Measurements from ENCODE around the gene MAP3K4.

The MAP3K4 gene

DNA sequence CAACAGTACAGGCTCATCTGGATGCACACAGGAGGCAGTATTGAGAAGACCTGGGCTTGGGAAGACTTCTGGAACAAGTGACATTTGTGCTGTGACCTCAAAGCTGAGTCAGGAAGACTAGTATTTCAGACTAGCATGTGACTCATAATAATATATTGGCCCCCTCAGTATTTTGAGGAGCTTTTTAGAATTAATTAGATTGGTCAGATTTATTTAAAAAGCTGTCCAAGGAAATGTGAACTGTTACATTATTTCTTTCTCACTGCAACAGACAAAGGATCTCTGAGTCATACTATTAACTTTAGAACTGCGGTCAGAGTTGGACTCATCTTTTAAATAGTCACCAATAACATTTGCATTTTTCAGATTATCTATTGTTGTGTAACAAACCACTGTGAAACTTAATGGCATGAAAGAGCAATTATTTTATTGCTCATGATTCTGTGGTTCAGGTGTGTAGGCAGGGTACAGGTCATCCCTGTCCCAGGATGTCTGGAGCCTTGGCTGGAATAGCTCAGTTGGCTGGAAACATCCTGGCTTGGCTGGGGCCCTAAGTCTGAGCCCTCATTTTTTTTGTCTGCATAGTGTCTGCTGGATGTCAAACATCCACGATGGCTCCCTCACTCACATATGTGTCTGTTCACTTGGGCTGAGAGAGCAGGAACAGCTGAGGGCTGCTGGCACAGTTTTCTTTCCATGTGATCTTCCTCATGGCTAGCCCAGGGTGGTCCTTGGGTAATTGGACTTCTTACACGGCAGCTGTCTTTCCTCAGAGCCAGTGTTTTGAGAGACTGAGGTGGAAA, 46.9 kb downstream of the MAP3K4 start:
- DNase-seq: no peak

DNA sequence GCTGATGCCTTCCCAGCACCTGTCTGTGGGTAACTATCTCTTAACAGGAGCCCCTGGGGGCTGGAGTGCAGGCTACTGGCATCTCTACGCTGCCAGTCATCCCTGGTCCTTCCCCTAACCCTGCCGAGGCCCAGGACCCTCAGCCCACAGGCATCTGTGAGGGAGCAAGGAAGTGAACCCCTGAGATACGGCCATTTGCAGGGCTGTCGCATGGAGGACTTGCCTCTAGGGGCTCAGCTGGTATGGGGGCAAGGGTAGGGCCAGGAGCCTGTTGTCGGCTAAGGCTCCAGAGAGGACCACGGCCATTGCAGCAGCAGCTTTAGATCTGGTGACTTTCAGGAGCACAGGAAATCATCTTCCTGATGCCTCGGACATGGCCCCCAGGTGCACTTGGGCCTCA, 49.7 kb downstream of the MAP3K4 start:
- DNase-seq: no peak

DNA sequence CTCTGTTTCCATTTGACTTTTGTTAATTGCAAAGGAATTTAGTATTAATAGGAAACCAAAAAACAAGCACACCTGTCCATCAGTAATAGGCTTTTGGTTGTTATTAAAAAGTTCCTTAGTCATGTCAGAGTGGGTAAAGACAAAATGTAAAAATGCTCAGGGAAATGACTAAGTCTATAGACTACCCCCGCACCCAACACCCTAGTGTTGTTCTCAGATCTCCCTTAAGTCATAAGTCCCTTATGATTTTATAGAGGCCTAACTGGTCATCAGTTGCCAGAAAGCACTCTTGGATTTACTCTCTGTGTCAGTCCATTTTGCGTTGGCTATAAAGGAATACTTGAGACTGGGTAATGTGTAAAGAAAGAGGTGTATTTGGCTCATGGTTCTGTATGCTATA, 52.8 kb downstream of the MAP3K4 start:
- DNase-seq: no peak

DNA sequence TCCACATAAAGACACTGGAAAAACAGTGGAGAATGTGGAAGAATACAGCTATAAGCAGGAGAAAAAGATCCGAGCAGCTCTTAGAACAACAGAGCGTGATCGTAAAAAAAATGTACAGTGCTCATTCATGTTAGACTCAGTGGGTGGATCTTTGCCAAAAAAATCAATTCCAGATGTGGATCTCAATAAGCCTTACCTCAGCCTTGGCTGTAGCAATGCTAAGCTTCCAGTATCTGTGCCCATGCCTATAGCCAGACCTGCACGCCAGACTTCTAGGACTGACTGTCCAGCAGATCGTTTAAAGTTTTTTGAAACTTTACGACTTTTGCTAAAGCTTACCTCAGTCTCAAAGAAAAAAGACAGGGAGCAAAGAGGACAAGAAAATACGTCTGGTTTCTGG, 57.1 kb downstream of the MAP3K4 start:
- no peak for DNase-seq

DNA sequence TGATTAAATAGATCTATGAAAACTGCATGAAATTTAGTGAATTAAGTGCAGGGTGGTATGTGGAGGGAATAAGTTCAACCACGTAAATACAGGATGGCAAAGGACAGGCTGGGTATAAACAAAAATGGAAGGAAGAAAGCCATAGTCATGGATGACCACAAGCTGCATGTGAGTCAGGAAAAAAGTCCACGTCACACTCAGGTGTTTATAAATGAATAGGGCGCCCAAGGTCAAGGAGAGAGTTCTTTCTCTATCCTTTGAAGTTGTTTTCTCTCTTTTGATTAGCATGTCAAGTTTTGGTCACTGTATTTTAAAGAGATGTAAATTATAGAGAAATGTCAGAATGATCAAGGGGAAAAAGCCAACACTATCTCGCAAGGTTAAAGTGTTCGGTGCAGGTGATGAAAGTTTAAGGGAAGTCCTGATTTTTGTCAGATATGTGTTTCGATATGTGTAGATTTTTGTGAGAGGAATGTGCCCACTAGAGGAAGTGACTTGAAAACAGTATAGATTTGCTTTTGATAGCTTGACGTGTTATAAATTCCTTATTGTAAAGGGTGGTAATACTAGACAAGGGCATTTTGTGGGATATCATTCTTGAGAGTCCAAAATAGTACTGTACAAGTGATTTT, 58.7 kb downstream of the MAP3K4 start:
- no peak for DNase-seq

DNA sequence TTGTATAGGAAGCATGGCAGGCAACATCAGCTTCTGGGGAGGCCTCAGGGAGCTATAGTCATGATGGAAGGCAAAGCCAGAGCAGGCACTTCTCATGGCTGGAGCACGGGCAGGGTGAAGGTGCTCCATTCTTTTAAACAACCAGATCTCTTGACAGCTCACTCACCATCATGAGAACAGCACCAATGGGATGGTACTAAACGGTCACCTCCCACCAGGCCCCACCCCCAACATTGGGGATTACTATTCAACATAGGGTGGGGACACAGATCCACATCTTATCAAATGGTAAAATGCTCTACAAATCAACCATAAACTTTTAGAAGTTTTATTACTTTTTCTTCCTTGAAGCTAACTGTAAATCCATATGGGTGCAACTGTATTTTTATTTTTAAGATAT, 61.5 kb downstream of the MAP3K4 start:
- no peak for DNase-seq

DNA sequence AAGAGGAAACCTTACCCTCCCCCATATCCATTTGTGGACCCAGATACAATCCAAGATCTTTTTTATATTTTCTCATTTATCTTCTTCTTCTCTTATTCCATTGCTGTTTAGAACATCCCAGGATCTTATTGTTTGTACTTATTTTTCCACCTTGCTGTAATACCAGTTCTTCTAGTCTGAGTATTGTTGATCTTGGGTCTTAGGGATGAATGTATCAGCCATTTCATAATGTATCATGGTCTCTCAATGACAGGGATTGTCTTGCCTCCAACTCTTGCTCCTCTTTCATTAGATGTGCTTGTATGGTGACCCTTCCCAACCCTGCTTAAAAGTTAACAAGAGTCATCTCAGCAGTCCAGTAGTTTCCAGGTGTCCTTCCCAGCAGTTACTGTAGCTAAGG, 63.3 kb downstream of the MAP3K4 start:
- no peak for DNase-seq

DNA sequence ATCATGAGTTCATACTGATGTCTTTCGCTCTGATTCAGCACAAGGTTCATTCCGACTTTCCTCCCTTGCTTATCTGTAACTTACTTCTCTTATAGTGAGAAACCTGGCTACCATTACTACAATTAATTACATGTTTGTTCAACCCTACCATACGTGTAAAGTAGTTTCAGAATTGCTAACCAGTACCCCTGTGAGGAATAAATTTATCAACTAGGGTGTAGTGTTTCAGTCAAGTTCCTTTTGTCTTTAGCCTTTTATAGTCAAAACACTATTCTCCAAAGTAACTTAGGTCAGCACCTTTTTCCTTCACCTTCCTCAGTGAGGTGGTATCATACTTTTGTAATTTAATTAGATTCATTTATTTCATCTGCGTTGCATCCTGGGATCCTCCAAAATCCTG, 64.9 kb downstream of the MAP3K4 start:
- peak in 1 of 3 experiments; percentile 41 for DNase-seq

DNA sequence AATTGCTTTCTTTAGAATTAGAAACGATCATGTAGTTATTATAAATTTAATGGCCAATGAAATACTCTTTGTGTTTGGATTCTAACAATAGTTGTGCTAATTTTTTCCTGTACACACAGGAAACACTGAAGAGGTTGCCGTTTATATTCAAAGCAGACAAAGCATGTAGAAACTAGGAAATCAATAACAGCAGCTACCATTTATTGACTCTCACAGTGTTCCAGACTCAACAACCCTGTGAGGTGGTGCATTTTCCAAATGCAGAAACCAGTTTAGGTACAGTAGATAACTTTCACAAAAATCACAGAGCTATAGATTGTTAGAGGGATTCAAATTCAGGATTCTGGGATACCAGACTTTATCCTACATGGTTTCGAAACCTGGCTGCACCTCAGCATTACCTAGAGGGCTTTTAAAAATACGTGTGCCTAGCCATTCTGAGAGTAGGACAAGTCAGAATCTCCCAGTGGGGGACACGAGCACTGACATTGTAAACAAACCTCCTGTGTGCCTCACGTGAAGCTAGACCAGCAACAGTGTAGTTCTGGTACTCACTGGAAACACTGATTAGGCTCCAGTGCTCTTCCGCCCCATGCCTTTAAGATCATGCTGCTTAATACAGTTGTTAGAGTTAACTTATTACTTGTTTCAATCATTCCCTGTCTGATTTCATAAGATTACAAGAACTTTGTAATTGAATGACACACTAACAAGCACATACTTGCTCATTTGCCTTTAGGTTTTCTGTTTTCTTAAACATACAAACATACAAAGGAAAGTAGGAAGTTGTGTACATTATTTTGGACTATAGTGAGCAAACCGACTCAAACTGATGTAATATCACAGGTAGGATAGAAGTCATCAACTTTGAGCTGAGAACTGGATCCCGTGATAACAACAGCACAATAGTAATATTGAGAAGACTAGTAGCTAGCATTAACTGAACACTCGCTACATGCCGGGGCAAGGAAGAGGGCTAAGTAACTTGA, 65.8 kb downstream of the MAP3K4 start:
- peak in 2 of 3 experiments; percentile 70 to 86 for DNase-seq

DNA sequence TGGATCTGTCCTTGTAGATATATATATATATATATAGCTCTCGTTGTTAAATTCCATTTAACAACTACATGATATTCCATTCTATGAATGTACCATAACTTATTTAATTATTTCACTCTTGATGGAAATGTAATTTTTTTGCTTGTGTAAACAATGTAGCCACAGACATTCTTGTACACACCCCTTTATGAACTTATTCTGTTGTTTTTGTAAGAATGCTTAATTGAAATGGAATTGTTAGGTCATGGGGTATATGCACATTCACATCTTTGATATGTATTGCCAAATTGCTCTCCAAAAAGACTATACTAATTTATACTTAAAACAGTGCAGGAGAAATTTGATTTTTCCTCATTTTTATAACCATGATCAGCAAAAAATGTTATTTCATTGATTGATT, 67.2 kb downstream of the MAP3K4 start:
- no peak for DNase-seq

DNA sequence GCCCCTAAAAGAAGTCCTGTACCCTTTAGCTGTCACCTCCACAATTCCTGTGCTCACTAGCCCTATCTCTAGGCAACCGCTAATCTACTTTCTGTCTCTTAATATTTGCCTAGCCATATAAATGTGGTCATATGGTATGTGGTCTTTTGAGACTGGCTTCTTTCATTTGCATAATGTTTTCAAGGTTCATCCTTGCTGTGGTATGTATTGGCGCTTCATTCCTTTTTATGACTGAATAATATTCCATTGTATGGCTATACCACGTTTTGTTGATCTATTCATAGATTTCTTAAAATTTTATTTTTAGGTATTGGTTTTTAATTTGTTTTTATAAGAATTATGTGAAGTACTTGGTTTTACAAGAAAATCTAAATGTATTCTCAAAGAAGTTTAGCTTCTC, 70.0 kb downstream of the MAP3K4 start:
- DNase-seq: no peak

DNA sequence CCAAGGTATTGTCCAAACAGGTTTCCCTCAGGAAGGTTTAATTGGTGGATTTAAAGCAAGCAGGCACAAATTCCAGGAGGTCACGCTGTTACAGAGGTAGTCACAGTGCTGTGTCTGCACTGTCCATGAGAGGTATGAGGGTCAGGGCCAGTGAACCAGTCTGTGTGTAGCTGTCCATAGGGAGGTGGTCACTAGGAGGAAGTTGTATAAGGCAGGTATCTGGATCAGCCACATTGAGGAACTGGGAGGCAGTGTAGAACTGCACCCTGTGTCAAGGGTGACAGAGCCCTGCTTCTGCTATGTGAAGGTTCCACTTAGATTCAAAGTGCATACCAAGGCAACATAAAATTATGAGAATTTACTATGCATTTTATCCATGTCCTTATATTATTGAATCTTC, 73.3 kb downstream of the MAP3K4 start:
- no peak for DNase-seq

DNA sequence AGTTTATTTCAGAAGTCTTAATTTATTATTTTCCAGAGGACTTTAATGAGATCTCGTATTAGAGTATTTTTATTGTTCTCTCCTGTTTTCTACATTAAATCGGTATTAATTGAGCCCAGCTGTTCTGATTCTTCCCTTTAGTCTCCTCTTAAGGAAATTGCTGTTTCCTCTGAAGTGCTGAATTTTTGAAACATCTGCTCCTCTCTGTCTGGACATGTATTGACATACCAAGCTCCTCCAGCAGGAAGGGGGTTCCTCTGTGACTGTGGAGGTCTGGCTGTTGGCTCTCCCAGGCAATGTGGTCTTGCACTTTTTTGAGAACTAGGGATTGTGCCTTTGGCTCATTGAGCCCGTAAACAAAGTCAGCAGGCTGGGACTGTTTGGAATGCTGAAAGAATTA, 74.9 kb downstream of the MAP3K4 start:
- peak in 1 of 3 experiments; percentile 11 for DNase-seq

DNA sequence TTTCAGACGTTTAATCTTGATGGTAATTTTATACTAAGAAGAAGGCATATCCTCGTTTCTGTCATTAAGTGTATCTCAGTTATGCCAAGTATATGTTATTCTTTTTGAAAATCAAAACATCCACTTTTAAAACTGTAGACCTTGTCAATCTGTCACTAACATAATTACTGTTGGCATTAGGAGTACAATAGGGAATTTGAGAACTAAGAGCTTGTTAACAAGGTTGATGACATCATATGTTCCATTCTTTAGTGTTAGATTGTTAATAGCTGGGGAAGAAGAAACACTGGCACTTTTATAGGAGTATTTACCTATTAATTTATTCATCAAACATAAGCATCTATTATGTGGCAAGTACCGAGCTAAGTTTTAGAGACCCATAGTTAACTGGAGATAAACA, 76.2 kb downstream of the MAP3K4 start:
- peak in 1 of 3 experiments; percentile 88 for DNase-seq

DNA sequence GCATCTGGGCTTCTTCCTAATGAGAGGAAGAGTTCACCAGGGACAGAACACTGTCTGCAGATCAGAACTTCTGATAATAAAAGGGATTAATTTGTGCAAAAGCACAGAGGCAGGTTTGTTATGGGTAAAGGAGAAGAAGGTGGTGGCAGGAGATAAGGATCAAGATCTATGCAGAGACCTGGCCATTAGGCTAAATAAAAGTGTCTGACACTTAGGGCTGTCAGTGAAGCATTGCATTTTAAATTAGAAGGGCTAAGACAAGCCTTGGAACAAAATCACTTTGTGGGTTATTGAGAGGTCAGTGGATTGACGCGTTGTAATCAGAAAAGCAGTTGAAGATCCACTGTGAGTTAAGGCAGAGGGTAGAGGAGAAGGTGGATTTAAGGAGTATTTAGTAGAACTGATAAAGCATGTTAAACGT, 76.8 kb downstream of the MAP3K4 start:
- peak in 2 of 3 experiments; percentile 0 to 71 for DNase-seq

DNA sequence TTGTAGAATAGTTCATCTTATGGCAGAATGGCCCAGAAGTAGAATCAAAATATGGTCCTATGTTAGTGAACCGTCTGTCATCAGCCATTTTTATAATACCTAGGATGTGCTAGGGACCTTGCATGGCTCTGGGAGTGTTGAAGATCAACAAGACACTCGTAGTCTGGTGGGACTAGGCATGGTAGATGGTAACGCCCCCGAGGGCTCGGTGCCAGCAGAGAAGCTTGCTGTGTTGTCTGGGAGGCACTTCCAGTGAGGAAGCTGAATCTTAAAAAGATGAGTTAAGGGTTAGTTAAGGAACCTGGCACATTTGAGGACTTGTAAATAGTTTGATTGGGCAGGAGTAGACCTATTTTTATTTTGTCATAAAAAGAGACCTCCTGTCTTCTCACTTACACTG, 82.4 kb downstream of the MAP3K4 start:
- DNase-seq: no peak

DNA sequence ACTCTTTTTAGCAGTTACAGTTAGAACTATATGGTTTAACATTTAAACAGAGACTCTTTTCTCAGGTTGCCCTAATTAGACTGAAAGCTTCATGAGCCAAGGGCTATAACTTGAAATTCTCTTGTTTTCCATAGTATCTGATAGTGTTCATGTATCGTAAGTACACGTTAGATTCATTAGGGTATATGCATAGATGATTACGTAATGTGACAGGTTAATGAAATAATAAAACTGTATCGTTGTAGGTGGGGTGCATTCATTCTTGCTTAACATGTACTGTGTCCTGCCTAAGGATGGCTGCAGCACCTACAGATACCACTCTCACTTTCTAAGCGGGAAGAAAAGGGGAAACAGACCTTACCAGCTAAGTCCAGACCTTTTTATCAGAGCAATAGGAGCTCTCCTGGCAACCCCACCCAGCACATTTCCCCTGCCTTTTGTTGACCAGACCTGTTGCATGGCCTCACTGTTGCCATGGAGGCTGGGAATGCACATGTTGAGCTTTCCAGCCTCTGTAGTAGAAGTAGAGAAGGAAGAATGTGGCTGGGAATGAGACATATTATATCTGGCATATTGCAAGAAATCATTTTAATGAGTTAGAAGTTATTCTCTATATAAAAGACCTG, 83.0 kb downstream of the MAP3K4 start:
- DNase-seq: peak in 1 of 3 experiments; percentile 12

DNA sequence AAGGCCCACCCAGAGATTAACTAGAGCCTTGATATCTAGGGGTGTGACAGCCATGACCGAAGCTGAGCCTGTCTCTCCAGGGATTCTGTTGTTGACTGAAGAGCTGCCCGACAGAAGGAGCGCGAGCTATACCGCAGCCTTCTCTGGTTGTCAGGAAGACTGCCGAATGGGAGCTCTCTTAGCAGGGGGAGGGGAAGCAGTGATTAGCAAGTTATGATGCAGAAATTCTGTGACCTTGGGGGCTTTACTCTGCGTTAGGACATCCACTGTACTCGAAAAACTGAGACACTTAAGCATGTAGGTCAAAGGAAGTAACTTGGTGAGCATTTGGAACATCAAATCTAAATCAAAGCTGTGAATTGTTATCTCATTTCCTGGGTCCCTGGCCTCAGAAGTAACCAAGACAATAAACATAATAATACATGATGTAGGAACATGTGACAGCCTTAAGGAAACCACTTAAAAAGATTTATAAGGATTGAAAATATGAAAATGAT, 84.7 kb downstream of the MAP3K4 start:
- DNase-seq: peak in 1 of 3 experiments; percentile 11

DNA sequence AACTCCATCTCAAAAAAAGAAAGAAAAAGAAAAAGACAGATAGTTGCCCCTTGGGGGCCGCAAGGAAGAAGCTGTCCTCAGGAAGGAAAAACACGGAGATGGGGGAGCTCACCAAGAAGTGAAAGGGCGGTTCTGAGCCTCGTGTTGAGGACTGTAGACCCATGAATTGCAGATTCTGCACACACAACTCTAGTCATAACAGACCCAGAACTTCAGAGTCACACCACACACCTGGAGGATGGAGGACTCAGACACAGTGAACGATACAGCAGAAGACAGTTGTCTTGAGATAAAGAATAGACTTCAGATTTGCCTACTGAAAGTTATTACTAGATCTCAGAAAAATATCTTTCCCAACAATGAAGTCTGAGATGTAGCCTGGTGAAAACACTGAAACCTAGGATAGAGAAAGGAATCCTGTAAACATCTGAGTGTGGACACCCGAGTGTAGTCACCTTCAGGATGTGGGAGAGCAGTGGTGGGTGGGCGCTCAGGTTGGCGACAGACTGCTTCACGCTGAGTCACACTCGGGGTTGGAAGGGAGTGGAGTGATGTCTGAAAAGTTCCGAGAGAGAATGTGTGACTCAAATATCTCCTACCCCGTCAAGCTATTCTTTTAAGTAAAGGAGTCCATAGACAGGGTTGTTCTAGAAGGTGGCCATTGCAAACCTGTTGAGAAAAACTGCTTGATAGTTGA, 88.1 kb downstream of the MAP3K4 start:
- DNase-seq: no peak

DNA sequence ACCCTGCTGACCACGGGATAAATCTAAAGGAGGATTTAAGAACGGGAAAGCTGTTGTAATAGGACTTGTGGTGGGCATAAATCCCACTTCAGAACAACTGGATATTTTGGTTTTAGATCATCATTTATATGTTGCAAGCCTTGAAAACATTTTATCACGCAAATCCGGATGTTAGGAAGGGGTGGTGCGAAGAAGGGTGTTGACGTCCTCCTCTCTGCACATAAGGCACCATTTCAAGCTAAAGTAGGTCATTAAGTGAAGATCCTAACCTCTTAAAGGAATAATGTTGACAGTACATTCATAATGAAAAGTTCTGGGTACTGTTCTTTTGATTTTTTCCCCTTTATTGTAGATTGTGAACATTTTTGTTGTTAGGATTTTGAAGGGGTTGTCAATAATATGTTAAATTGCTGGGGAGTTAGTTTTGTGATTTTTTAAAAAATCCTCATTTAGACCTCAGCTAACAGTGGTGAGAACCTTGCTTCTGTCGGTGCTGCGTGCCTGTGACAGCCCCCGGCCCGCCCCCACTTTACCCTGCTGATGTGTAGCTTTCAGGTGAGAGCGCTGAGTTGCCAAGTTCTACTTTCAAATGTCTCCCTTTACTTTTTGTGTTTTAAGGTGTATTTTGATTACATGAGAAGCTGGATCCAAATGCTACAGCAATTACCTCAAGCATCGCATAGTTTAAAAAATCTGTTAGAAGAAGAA, 88.8 kb downstream of the MAP3K4 start:
- no peak for DNase-seq

DNA sequence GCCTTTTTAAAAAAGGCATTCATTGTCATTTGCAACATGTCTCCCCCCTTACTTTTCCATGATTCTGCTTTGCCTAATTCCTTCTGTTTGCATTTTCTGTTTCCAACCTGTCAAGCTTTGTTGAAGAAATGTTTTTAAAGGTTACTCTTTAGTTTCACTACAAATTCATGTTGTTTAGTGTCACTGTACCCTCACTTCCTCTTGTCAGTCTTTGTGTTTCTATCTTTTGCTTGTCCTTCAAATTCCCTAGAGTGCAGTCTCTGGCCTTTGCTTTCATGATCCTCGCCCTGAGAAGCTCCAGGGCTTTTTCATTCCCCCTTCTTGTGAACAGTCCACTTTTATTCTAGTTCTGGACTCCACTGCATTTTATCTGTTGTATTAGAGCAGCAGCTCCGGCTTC, 90.6 kb downstream of the MAP3K4 start:
- DNase-seq: no peak

Data from NCI-H1417 (cell line).